ENCODE data around the gene RACGAP1. TPM values are rescaled to one million over a fixed set of nuclear protein-coding genes. Genes with fewer than 3 reads are reported as not detected.

The RACGAP1 gene
- total and polyA plus RNA-seq, 4 experiments from 2014 or later = 8.5 to 14.7 (median 11.1) TPM

GRCh38 chr12:49961993-49962764 lies 63.1 kb downstream of the RACGAP1 start:
- ChIA-PET POLR2A (ENCODE audit: partially characterized antibody) (no interaction called here), CTCF (ENCODE audit: partially characterized antibody) (interaction anchor here (0.7 to 1.0 kb wide), 2 partner anchors 12 to 17 kb away, joined by 3 read pairs; no protein-coding TSS in a partner anchor)
- intact Hi-C loops (cut with micrococcal nuclease) = loop anchor here (10.0 kb wide), 1 partner anchor 223 kb away; no protein-coding TSS in a partner anchor
- Histone ChIP-seq H3K4me3 (ENCODE audit: low read length in 2 of 2) (no peak overlapping the region), H3K27ac (ENCODE audit: low read depth, low read length) (no peak overlapping the region), H3K4me1 (ENCODE audit: insufficient read depth, low read length) (peaks cover under 1% of the 10 kb centered on the region), H3K27me3 (ENCODE audit: insufficient read depth, low read length) (peaks cover 21% of the 10 kb centered on the region), H3K9me3 (ENCODE audit: control insufficient read depth in 1 of 2, low read length in 2 of 2) (no peaks in the 10 kb centered on the region), H3K36me3 (ENCODE audit: insufficient read depth, low read length) (no peaks in the 10 kb centered on the region)
- Mint-ChIP-seq H3K36me3 (peaks cover 0 to 5% of the 10 kb centered on the region in 2 donors), H3K4me3 (peak overlapping the region in 1 of 8 donors; percentile 59), H3K27me3 (peaks cover 51 to 70% of the 10 kb centered on the region in 2 donors), H3K27ac (no peak overlapping the region), H3K4me1 (peaks cover 6 to 19% (median 9%) of the 10 kb centered on the region in 4 donors), H3K9me3 (no peaks in the 10 kb centered on the region)
- DNase-seq = no peak

GRCh38 chr12:49961111-49961922 lies 64.0 kb downstream of the RACGAP1 start, which contains the start of gene AQP5:
AQP5 (plus strand) TSS chr12:49961872; CDS start chr12:49962018, 146 bp downstream.
- no peak within 1 kb of the TSS for H3K27ac Mint-ChIP-seq
- H3K4me1 ChIP-seq (ENCODE audit: insufficient read depth, low read length) = no peaks in the 10 kb centered on the region
- H3K9me3 ChIP-seq (ENCODE audit: control insufficient read depth in 1 of 2, low read length in 2 of 2) = no peaks in the 10 kb centered on the region
- CTCF ChIA-PET (ENCODE audit: partially characterized antibody) = interaction anchor here (0.7 kb wide), 1 partner anchor 16 kb away, joined by 3 read pairs; no protein-coding TSS in a partner anchor
- no peaks in the 10 kb centered on the region for H3K9me3 Mint-ChIP-seq
- POLR2A ChIA-PET (ENCODE audit: partially characterized antibody) = no interaction called here
- no peak for DNase-seq
- peaks cover 53 to 68% of the 10 kb centered on the region in 2 donors for H3K27me3 Mint-ChIP-seq
- intact Hi-C loops (cut with micrococcal nuclease) = loop anchor here (10.0 kb wide), 1 partner anchor 223 kb away; no protein-coding TSS in a partner anchor
- H3K36me3 ChIP-seq (ENCODE audit: insufficient read depth, low read length) = no peaks in the 10 kb centered on the region
- H3K4me1 Mint-ChIP-seq = peaks cover 5 to 13% (median 6%) of the 10 kb centered on the region in 4 donors
- no peak within 1 kb of the TSS for H3K27ac ChIP-seq (ENCODE audit: low read depth, low read length)
- peaks cover 0 to 5% of the 10 kb centered on the region in 2 donors for H3K36me3 Mint-ChIP-seq
- peak within 1 kb of the TSS; percentile 46 to 78 (median 58) for H3K4me3 Mint-ChIP-seq
- no peak within 1 kb of the TSS for H3K4me3 ChIP-seq (ENCODE audit: low read length in 2 of 2)
- H3K27me3 ChIP-seq (ENCODE audit: insufficient read depth, low read length) = peaks cover 21% of the 10 kb centered on the region

- ChIA-PET POLR2A (ENCODE audit: partially characterized antibody) (no interaction called here), CTCF (ENCODE audit: partially characterized antibody) (interaction anchor here (0.7 to 3.2 kb wide), 2 partner anchors 7 to 15 kb away, joined by 3 to 31 read pairs; no protein-coding TSS in a partner anchor)
- DNase-seq = no peak
- peaks cover 5 to 13% (median 6%) of the 10 kb centered on the region in 4 donors for H3K4me1 Mint-ChIP-seq
- Histone ChIP-seq H3K9me3 (ENCODE audit: control insufficient read depth in 1 of 2, low read length in 2 of 2) (no peaks in the 10 kb centered on the region), H3K4me3 (ENCODE audit: low read length in 2 of 2) (no peak overlapping the region), H3K27ac (ENCODE audit: low read depth, low read length) (no peak overlapping the region), H3K27me3 (ENCODE audit: insufficient read depth, low read length) (peaks cover 21% of the 10 kb centered on the region), H3K36me3 (ENCODE audit: insufficient read depth, low read length) (no peaks in the 10 kb centered on the region), H3K4me1 (ENCODE audit: insufficient read depth, low read length) (no peaks in the 10 kb centered on the region)
- peak overlapping the region in 1 of 7 donors; percentile 58 for H3K27ac Mint-ChIP-seq
- no peaks in the 10 kb centered on the region for H3K9me3 Mint-ChIP-seq
- intact Hi-C loops (cut with micrococcal nuclease) = loop anchor here (10.0 kb wide), 1 partner anchor 224 kb away; no protein-coding TSS in a partner anchor
- peaks cover 0 to 5% of the 10 kb centered on the region in 2 donors for H3K36me3 Mint-ChIP-seq
- H3K4me3 Mint-ChIP-seq = peak overlapping the region; percentile 41 to 78 (median 58)
- peaks cover 52 to 68% of the 10 kb centered on the region in 2 donors for H3K27me3 Mint-ChIP-seq
Measured at GRCh38 chr12:49960474-49961110, 64.7 kb downstream of the RACGAP1 start.

GRCh38 chr12:49959685-49960473 lies 65.4 kb downstream of the RACGAP1 start:
- Mint-ChIP-seq H3K4me1 (peaks cover 6 to 13% (median 7%) of the 10 kb centered on the region in 4 donors), H3K27me3 (peaks cover 52 to 66% of the 10 kb centered on the region in 2 donors), H3K27ac (no peak overlapping the region), H3K4me3 (peak overlapping the region in 6 of 8 donors; percentile 41 to 78 (median 60)), H3K9me3 (no peaks in the 10 kb centered on the region), H3K36me3 (peaks cover 0 to 5% of the 10 kb centered on the region in 2 donors)
- Histone ChIP-seq H3K36me3 (ENCODE audit: insufficient read depth, low read length) (no peaks in the 10 kb centered on the region), H3K4me3 (ENCODE audit: low read length in 2 of 2) (no peak overlapping the region), H3K9me3 (ENCODE audit: control insufficient read depth in 1 of 2, low read length in 2 of 2) (no peaks in the 10 kb centered on the region), H3K4me1 (ENCODE audit: insufficient read depth, low read length) (no peaks in the 10 kb centered on the region), H3K27ac (ENCODE audit: low read depth, low read length) (no peak overlapping the region), H3K27me3 (ENCODE audit: insufficient read depth, low read length) (peaks cover 21% of the 10 kb centered on the region)
- no peak for DNase-seq
- ChIA-PET POLR2A (ENCODE audit: partially characterized antibody) (no interaction called here), CTCF (ENCODE audit: partially characterized antibody) (interaction anchor here (0.8 to 3.3 kb wide), 3 partner anchors 8 to 14 kb away, joined by 3 to 31 read pairs (median 20); no protein-coding TSS in a partner anchor)
- intact Hi-C loops (cut with micrococcal nuclease) = loop anchor here (10.0 kb wide), 1 partner anchor 225 kb away; no protein-coding TSS in a partner anchor

- H3K27ac ChIP-seq (ENCODE audit: low read depth, low read length) = no peak overlapping the region
- Mint-ChIP-seq H3K36me3 (peaks cover 0 to 5% of the 10 kb centered on the region in 2 donors), H3K9me3 (no peaks in the 10 kb centered on the region), H3K27ac (no peak overlapping the region), H3K27me3 (peaks cover 52 to 62% of the 10 kb centered on the region in 2 donors), H3K4me1 (peaks cover 6 to 11% (median 7%) of the 10 kb centered on the region in 4 donors), H3K4me3 (no peak overlapping the region)
- H3K9me3 ChIP-seq (ENCODE audit: control insufficient read depth in 1 of 2, low read length in 2 of 2) = no peaks in the 10 kb centered on the region
- CTCF ChIA-PET (ENCODE audit: partially characterized antibody) = interaction anchor here (0.7 to 3.3 kb wide), 3 partner anchors 10 to 99 kb away, joined by 3 to 31 read pairs (median 20); no protein-coding TSS in a partner anchor
- POLR2A ChIA-PET (ENCODE audit: partially characterized antibody) = no interaction called here
- H3K27me3 ChIP-seq (ENCODE audit: insufficient read depth, low read length) = peaks cover 20% of the 10 kb centered on the region
- H3K4me1 ChIP-seq (ENCODE audit: insufficient read depth, low read length) = no peaks in the 10 kb centered on the region
- no peak overlapping the region for H3K4me3 ChIP-seq (ENCODE audit: low read length in 2 of 2)
- intact Hi-C loops (cut with micrococcal nuclease) = no loop called here
- no peak for DNase-seq
- H3K36me3 ChIP-seq (ENCODE audit: insufficient read depth, low read length) = no peaks in the 10 kb centered on the region
Measured at GRCh38 chr12:49957570-49957967, 67.7 kb downstream of the RACGAP1 start.
